Smooth muscle cell (in vitro differentiated cells): ENCODE results near the gene GTF2F1. TPM values are rescaled to one million over a fixed set of nuclear protein-coding genes. Genes with fewer than 3 reads are reported as not detected.
"Not testable (repeated sequence)": the region's sequence is repeated elsewhere in the genome, so short reads cannot be mapped to it uniquely, and the experiment has no call there.

ENCODE experiments used
- DNase-seq: peaks from one replicate; lab custom pipeline; 2025; ENCODE audit not compliant: unreplicated experiment; lab: John Stamatoyannopoulos, UW
- H2AFZ ChIP-seq: fragments of 200-600 bp; sonication (generic); 2 replicates; pipeline ENCODE4 v1.6.0; 2016; ENCODE audit warnings: antibody characterized with exemption, low read depth, mild to moderate bottlenecking
- H3F3A ChIP-seq: fragments of 200-600 bp; sonication (generic); 2 replicates; pipeline ENCODE4 v1.6.0; 2017; ENCODE audit warnings: antibody characterized with exemption, low read depth
- H3K27ac ChIP-seq: fragments of 200-600 bp; sonication (generic); 2 replicates; pipeline ENCODE4 v1.5.1; 2016; ENCODE audit warnings: low read depth, mild to moderate bottlenecking
- H3K27me3 ChIP-seq: fragments of 200-600 bp; sonication (generic); 2 replicates; pipeline ENCODE4 v1.6.1; 2016; ENCODE audit warnings: low read depth, mild to moderate bottlenecking
- H3K36me3 ChIP-seq: fragments of 200-600 bp; sonication (generic); 2 replicates; pipeline ENCODE4 v1.5.1; 2016; ENCODE audit warnings: low read depth
- H3K4me1 ChIP-seq: fragments of 200-600 bp; sonication (generic); 2 replicates; pipeline ENCODE4 v1.5.1; 2016; ENCODE audit warnings: low read depth
- H3K4me2 ChIP-seq: fragments of 200-600 bp; sonication (generic); 2 replicates; pipeline ENCODE4 v1.6.0; 2016; ENCODE audit warnings: mild to moderate bottlenecking
- H3K4me3 ChIP-seq: fragments of 200-600 bp; sonication (generic); 2 replicates; pipeline ENCODE4 v1.5.1; 2016; ENCODE audit warnings: mild to moderate bottlenecking
- H3K79me2 ChIP-seq: fragments of 200-600 bp; sonication (generic); 2 replicates; pipeline ENCODE4 v1.6.0; 2016; ENCODE audit warnings: low read depth, mild to moderate bottlenecking
- H3K9ac ChIP-seq: fragments of 200-600 bp; sonication (generic); 2 replicates; pipeline ENCODE4 v1.6.0; 2016; ENCODE audit warnings: low read depth
- H3K9me3 ChIP-seq: fragments of 200-600 bp; sonication (generic); replicated peaks from 2 replicates; pipeline ENCODE4 v1.5.1; 2016; ENCODE audit warnings: low read depth
- H4K20me1 ChIP-seq: fragments of 200-600 bp; sonication (generic); 2 replicates; pipeline ENCODE4 v1.6.0; 2016; ENCODE audit warnings: low read depth
- WGBS: methylation state at CpG from one replicate; pipeline ENCODE4 v1.1.7; 2016; ENCODE audit warnings: low lambda C conversion rate; 5-methylcytosine and 5-hydroxymethylcytosine counted together
- polyA plus RNA-seq: library from polyadenylated mRNA; unstranded; fragments of >200 nt; fragmentation: Nextera tagmentation; extraction: Ambion mirVana; gene quantifications from 2 replicates; pipeline ENCODE4 v1.2.1, GENCODE V29; 2016
- total RNA-seq: library from RNA; depleted of rRNA; stranded (reverse); fragments of >200 nt; gene quantifications from 2 replicates; pipeline ENCODE4 v1.2.3, GENCODE V29; 2014
- TF ChIP-seq, protein P1 (sequence below): fragments of 200-600 bp; sonication (generic); IDR thresholded peaks from 2 replicates; pipeline ENCODE4 v1.5.1; 2017; ENCODE audit warnings: borderline replicate concordance, mild to moderate bottlenecking, antibody characterized with exemption; ENCODE audit not compliant: insufficient read depth, poor library complexity, severe bottlenecking

Gene GTF2F1
- total and polyA plus RNA-seq, 2 experiments from 2014 or later: 34.7 to 65.8 TPM

DNA sequence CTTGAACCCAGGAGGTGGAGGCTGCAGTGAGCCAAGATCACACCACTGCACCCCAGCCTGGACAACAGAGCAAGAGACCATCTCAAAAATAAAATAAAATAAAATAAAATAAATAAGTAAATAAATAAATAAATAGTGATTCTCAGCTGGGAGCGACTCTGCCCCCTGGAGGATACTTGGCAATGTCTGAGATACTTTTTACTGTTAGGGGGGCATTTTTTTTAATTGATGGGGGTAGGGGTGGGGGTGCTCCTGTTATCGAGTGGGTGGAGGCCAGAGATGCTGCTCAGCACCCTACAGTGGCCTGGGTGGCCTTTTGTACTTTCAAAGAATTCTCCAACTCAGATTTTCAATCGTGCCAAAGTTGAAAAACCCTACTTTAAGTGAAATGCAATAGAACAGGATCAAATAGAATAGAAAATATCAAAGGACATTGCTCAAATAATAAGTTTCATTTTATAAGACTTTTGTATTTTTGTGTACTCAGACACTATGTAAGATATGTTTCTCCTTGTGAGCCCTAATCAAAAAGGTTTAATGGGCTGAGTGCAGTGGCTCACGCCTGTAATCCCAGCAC, 38.8 kb downstream of the GTF2F1 start:
- Histone ChIP-seq H3K27ac (no peak overlapping the region), H3K79me2 (no peaks in the 10 kb centered on the region), H3K9me3 (no peaks in the 10 kb centered on the region), H3K4me1 (no peaks in the 10 kb centered on the region), H3F3A (no peaks in the 10 kb centered on the region), H3K4me2 (no peak overlapping the region), H3K9ac (no peak overlapping the region), H4K20me1 (no peaks in the 10 kb centered on the region), H3K27me3 (no peaks in the 10 kb centered on the region), H2AFZ (no peak overlapping the region), H3K36me3 (no peaks in the 10 kb centered on the region), H3K4me3 (no peak overlapping the region)
- no peak for DNase-seq
- TF ChIP-seq, protein P1, sequence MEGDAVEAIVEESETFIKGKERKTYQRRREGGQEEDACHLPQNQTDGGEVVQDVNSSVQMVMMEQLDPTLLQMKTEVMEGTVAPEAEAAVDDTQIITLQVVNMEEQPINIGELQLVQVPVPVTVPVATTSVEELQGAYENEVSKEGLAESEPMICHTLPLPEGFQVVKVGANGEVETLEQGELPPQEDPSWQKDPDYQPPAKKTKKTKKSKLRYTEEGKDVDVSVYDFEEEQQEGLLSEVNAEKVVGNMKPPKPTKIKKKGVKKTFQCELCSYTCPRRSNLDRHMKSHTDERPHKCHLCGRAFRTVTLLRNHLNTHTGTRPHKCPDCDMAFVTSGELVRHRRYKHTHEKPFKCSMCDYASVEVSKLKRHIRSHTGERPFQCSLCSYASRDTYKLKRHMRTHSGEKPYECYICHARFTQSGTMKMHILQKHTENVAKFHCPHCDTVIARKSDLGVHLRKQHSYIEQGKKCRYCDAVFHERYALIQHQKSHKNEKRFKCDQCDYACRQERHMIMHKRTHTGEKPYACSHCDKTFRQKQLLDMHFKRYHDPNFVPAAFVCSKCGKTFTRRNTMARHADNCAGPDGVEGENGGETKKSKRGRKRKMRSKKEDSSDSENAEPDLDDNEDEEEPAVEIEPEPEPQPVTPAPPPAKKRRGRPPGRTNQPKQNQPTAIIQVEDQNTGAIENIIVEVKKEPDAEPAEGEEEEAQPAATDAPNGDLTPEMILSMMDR: peak; percentile 57
- WGBS: 77% methylated on average over 4 of the region's 4 CpGs

DNA sequence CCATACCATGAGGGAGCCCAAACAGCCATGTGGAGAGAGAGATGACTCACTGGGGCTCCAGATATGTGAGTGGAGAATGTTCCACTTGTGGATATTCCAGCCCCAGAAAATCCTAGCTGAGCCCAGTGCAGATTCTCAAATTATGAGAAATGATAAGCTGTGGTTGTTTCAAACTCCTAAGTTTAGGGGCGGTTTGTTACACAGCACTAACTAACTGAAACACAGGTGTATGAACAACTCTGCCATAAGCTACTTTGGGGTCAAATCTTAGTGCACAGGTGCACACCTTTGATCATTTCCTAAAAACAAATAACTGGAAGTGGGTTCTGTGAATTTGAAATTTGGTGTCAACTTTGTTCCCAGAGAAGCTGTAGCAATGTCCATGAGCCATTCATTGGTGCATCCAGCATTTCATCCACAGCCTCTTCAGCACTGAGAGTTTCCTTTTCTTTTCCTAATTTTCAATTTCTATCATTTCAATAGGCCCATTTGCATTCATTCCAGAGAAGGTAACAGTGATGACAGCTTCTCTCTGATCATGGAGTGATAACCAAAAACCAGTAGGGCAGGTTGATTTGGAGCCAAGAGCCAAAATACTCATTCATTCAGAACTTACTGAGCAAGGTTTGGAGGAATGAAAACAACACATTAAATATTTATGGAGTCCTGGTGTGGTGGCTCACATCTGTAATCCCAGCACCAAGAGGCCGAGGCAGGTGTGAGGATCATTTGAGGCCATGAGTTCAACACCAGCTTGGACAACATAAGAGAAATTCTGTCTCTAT, 40.4 kb downstream of the GTF2F1 start:
- no peak for DNase-seq
- Histone ChIP-seq H3K79me2 (no peaks in the 10 kb centered on the region), H3K27ac (no peak overlapping the region), H3K9ac (no peak overlapping the region), H3F3A (no peaks in the 10 kb centered on the region), H3K27me3 (peaks cover 3% of the 10 kb centered on the region), H4K20me1 (no peaks in the 10 kb centered on the region), H3K4me3 (no peak overlapping the region), H3K9me3 (no peaks in the 10 kb centered on the region), H3K4me1 (no peaks in the 10 kb centered on the region), H3K4me2 (no peak overlapping the region), H2AFZ (no peak overlapping the region), H3K36me3 (no peaks in the 10 kb centered on the region)
- 88% methylated on average over 2 of the region's 2 CpGs for WGBS
- TF ChIP-seq, protein P1: no peak

DNA sequence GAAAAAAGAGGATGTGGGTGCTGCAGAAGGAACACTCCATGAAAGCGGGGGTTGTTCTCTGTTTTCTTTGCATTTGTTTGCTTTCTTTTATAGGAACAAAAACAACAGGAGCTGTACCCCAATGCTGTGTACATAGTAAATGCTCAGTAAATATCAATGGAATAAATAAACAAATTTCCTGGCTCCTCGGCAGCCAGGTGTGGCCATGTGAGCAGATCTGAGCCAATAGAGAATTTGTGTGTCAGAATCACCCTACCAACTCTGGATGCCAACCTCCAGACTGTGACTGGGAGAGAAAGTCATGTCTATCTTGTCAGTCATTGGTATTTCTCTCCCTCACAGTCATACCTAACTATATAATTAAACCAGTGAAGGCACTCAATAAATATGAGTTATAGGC, 42.3 kb downstream of the GTF2F1 start:
- Histone ChIP-seq H3K4me3 (no peak overlapping the region), H3K9ac (no peak overlapping the region), H3K4me2 (no peak overlapping the region), H3F3A (no peaks in the 10 kb centered on the region), H3K36me3 (no peaks in the 10 kb centered on the region), H4K20me1 (no peaks in the 10 kb centered on the region), H3K9me3 (no peaks in the 10 kb centered on the region), H3K79me2 (no peaks in the 10 kb centered on the region), H3K4me1 (no peaks in the 10 kb centered on the region), H3K27me3 (peaks cover 3% of the 10 kb centered on the region), H3K27ac (no peak overlapping the region), H2AFZ (no peak overlapping the region)
- 94% methylated on average over 2 of the region's 2 CpGs for WGBS
- TF ChIP-seq, protein P1: no peak
- DNase-seq: no peak

DNA sequence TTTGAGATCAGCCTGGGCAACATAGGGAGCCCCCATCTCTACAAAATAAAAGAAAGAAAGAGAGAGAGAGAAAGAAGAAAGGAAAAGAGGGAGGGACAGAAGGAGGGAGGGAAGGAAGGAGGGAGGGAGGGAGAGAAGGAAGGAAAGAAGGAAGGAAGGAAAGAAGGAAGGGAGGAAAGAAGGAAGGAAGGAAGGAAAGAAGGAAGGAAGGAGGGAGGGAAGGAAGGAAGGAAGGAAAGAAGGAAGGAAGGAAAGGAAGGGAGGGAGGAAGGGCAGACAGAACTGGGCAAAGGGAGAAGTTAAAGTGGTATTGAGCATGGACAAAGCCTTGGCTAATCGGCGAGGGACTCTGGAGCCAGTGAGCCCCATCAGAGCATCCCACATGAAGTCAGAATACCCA, 43.7 kb downstream of the GTF2F1 start:
- not testable (repeated sequence) for H2AFZ ChIP-seq, DNase-seq, H3K9me3 ChIP-seq, H3K79me2 ChIP-seq, H3K4me3 ChIP-seq, H3K27ac ChIP-seq, H3K36me3 ChIP-seq, H3F3A ChIP-seq, H4K20me1 ChIP-seq, H3K9ac ChIP-seq, H3K27me3 ChIP-seq, H3K4me1 ChIP-seq, H3K4me2 ChIP-seq
- 75% methylated on average over 2 of the region's 2 CpGs for WGBS
